Activated CD8-positive, alpha-beta memory T cell treated with anti-CD3 and anti-CD28 coated beads, Interleukin-2, amount 50 U/mL, for 48 hours (primary cell): ENCODE results near the gene DNHD1.

Experiments
- DNase-seq: peaks from one replicate; pipeline ENCODE4 v3.0.0-alpha.2; 2020

DNHD1 gene

GRCh38 chr11:6567371-6567745, 70.3 kb downstream of the DNHD1 start:
- DNase-seq = no peak

GRCh38 chr11:6568191-6568918, 71.3 kb downstream of the DNHD1 start:
- DNase-seq = no peak

GRCh38 chr11:6569706-6570105, 72.6 kb downstream of the DNHD1 start:
- no peak for DNase-seq

- no peak for DNase-seq
Measured at GRCh38 chr11:6570691-6571427, 73.8 kb downstream of the DNHD1 start.

- no peak for DNase-seq
Measured at GRCh38 chr11:6571434-6572008, 74.4 kb downstream of the DNHD1 start.

GRCh38 chr11:6572215-6572614, 75.1 kb downstream of the DNHD1 start:
- no peak for DNase-seq

GRCh38 chr11:6574816-6575715, 78.0 kb downstream of the DNHD1 start:
- no peak for DNase-seq

GRCh38 chr11:6576471-6577373, 79.6 kb downstream of the DNHD1 start:
- no peak for DNase-seq

- no peak for DNase-seq
Measured at GRCh38 chr11:6578134-6578533, 81.1 kb downstream of the DNHD1 start.

- DNase-seq = no peak
Measured at GRCh38 chr11:6579681-6580080, 82.6 kb downstream of the DNHD1 start.

GRCh38 chr11:6583584-6583983, 86.5 kb downstream of the DNHD1 start:
- no peak for DNase-seq

- DNase-seq = no peak
Measured at GRCh38 chr11:6584528-6584927, 87.4 kb downstream of the DNHD1 start.

GRCh38 chr11:6586434-6587359, 89.6 kb downstream of the DNHD1 start:
- DNase-seq = no peak

GRCh38 chr11:6587360-6587953, 90.4 kb downstream of the DNHD1 start:
- no peak for DNase-seq

GRCh38 chr11:6588018-6588417, 90.9 kb downstream of the DNHD1 start:
- no peak for DNase-seq

GRCh38 chr11:6594142-6594768, 97.2 kb downstream of the DNHD1 start:
- no peak for DNase-seq

GRCh38 chr11:6596239-6596877, 99.3 kb downstream of the DNHD1 start:
- no peak for DNase-seq

GRCh38 chr11:6598555-6598954, 101.5 kb downstream of the DNHD1 start:
- DNase-seq = no peak

- DNase-seq = no peak
Measured at GRCh38 chr11:6599449-6599848, 102.4 kb downstream of the DNHD1 start.
